Testis (tissue), 3 donors: ENCODE data around the gene ANGPTL2. TPM values are rescaled to one million over a fixed set of nuclear protein-coding genes. Genes with fewer than 3 reads are reported as not detected.

Experiments used
- DNase-seq: peaks from one replicate; pipeline ENCODE4 v3.0.0-alpha.2; 2019
- H3K27ac ChIP-seq, 2 donors: fragments of 200-600 bp; sonication (generic); one replicate each; pipeline ENCODE4 v1.5.1; 2019
- H3K27me3 ChIP-seq: fragments of 200-600 bp; sonication (generic); one replicate; pipeline ENCODE4 v1.5.1; 2019
- H3K36me3 ChIP-seq: fragments of 200-600 bp; sonication (generic); one replicate; pipeline ENCODE4 v1.5.1; 2017; ENCODE audit warnings: low read depth; ENCODE audit errors: missing control alignments
- H3K4me1 ChIP-seq: fragments of 200-600 bp; sonication (generic); one replicate; pipeline ENCODE4 v1.5.1; 2019
- H3K4me3 ChIP-seq, 2 donors: fragments of 200-600 bp; sonication (generic); one replicate each; pipeline ENCODE4 v1.5.1; 2017 to 2019
- H3K9me3 ChIP-seq: fragments of 200-600 bp; sonication (generic); one replicate; pipeline ENCODE4 v1.5.1; 2017
- CTCF ChIP-seq, 3 experiments: fragments of 450-650 bp in 2 of 3; fragments of 200-600 bp in 1 of 3; sonication (generic) in 1 of 3; IDR thresholded peaks; one replicate each; pipeline ENCODE4 v1.5.1; 2016 to 2019; ENCODE audit warnings: antibody characterized with exemption in 3 of 3, mild to moderate bottlenecking in 2 of 3, moderate library complexity in 1 of 3
- POLR2A ChIP-seq: fragments of 450-650 bp; IDR thresholded peaks from one replicate; pipeline ENCODE4 v1.6.1; 2017; ENCODE audit warnings: antibody characterized with exemption, mild to moderate bottlenecking, moderate library complexity
- WGBS, 2 donors: methylation state at CpG; one replicate each; pipeline ENCODE4 v1.1.5; 2018; 5-methylcytosine and 5-hydroxymethylcytosine counted together
- intact Hi-C: fragments of 100-400 bp; cut with DNase I; formaldehyde crosslinking; loops from one replicate; pipeline ENCODE4 v1.15.1; 2023; ENCODE audit warnings: low total_unique reads
- polyA plus RNA-seq: library from polyadenylated mRNA; stranded (reverse); fragments of 350-450 nt; fragmentation: Illumina TruSeq; extraction: RNeasy Lipid Tissue Mini Kit (QIAGEN cat#74804); gene quantifications from one replicate; pipeline ENCODE4 v1.2.3, GENCODE V29; 2014; ENCODE audit warnings: low read depth, low replicate concordance; ENCODE audit not compliant: insufficient read depth
- total RNA-seq, 2 donors: library from RNA; depleted of rRNA; stranded (reverse); fragments of >200 nt; gene quantifications; one replicate each; pipeline ENCODE4 v1.2.3, GENCODE V29; 2016

The ANGPTL2 gene
- total and polyA plus RNA-seq, 3 donors from 2014 or later: 2.4 to 30.7 (median 2.4) TPM

- Histone ChIP-seq H3K27ac (no peak overlapping the region), H3K4me1 (peaks cover 12% of the 10 kb centered on the region), H3K36me3 (no peaks in the 10 kb centered on the region), H3K4me3 (no peak overlapping the region), H3K9me3 (no peaks in the 10 kb centered on the region), H3K27me3 (no peaks in the 10 kb centered on the region)
- WGBS, 2 donors: 80 to 92% methylated on average over 5 of the region's 5 CpGs
- TF ChIP-seq CTCF (IDR thresholded peaks at IDR 0.05) (no peak), POLR2A (no peak)
- no peak for DNase-seq
- intact Hi-C loops: no loop called here
These were observed 6.8 kb upstream of the ANGPTL2 start for GRCh38 chr9:127129073-127129717.

GRCh38 chr9:127128341-127129072, 6.1 kb upstream of the ANGPTL2 start:
- Histone ChIP-seq H3K36me3 (no peaks in the 10 kb centered on the region), H3K27me3 (no peaks in the 10 kb centered on the region), H3K4me3 (no peak overlapping the region), H3K9me3 (no peaks in the 10 kb centered on the region), H3K27ac (no peak overlapping the region), H3K4me1 (peaks cover 6% of the 10 kb centered on the region)
- intact Hi-C loops: no loop called here
- no peak for TF ChIP-seq CTCF (IDR thresholded peaks at IDR 0.05)
- TF ChIP-seq POLR2A: no peak
- WGBS, 2 donors: 82 to 92% methylated on average over 7 to 9 of the region's 9 CpGs
- no peak for DNase-seq

- DNase-seq: no peak
- Histone ChIP-seq H3K27ac (no peak overlapping the region), H3K27me3 (no peaks in the 10 kb centered on the region), H3K36me3 (no peaks in the 10 kb centered on the region), H3K4me3 (no peak overlapping the region), H3K4me1 (peaks cover 14% of the 10 kb centered on the region), H3K9me3 (no peaks in the 10 kb centered on the region)
- intact Hi-C loops: no loop called here
- 78 to 79% methylated on average over 1 of the region's 1 CpG for WGBS, 2 donors
- no peak for TF ChIP-seq POLR2A
- TF ChIP-seq CTCF (IDR thresholded peaks at IDR 0.05): no peak
These were observed 4.5 kb upstream of the ANGPTL2 start for GRCh38 chr9:127126971-127127370.

- H3K4me3 ChIP-seq: no peak overlapping the region
- TF ChIP-seq POLR2A (no peak), CTCF (IDR thresholded peaks at IDR 0.05) (no peak)
- no peaks in the 10 kb centered on the region for H3K27me3 ChIP-seq
- WGBS, 2 donors: 96 to 100% methylated on average over 2 of the region's 2 CpGs
- no peaks in the 10 kb centered on the region for H3K36me3 ChIP-seq
- intact Hi-C loops: no loop called here
- no peaks in the 10 kb centered on the region for H3K9me3 ChIP-seq
- no peak overlapping the region for H3K27ac ChIP-seq
- peaks cover 14% of the 10 kb centered on the region for H3K4me1 ChIP-seq
- no peak for DNase-seq
These were observed 2.4 kb upstream of the ANGPTL2 start for GRCh38 chr9:127124792-127125191.
